ENCODE data around the gene SLC25A15.
"Not testable (repeated sequence)": the region's sequence is repeated elsewhere in the genome, so short reads cannot be mapped to it uniquely, and the experiment has no call there.

Gene SLC25A15

DNA sequence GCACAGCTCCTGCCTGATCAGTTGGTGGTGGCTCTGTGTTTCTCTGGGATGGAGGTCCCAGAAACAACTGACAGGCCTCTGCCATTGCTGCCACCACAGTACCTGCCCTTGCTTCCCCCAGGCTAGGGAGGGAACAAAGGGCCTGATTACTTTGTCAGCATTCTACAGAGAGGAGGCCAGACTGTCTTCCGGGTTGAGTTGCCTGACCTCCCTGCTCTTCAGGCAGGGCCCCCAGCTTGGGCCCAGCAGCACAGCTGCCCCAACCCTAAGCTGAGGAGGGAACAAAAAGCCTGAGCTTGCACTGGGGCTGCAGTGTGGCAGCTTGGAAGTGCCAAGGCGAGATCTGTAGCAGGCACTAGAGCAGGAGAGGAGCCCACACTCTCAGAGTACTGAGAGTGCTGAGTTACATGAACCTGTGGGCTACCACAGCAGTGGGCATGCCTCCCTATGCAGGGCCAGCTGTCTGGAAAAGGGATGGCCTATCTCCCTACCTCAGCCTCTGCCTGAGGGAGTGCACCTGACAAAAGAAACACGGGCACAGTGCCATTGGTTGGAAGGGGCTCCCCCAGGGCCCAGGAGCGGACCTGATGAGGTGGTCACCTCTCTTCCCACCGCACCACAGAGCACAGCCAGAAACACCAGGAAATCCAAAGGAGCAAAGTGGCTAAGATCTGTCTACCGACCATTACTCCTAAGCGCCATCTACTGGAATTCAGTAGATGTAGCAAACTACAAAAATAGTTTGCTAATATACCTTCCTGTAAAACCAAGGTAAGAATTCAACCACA is 24.4 kb downstream of the SLC25A15 start:
- DNase-seq (ENCODE audit: low spot score): no peak

DNA sequence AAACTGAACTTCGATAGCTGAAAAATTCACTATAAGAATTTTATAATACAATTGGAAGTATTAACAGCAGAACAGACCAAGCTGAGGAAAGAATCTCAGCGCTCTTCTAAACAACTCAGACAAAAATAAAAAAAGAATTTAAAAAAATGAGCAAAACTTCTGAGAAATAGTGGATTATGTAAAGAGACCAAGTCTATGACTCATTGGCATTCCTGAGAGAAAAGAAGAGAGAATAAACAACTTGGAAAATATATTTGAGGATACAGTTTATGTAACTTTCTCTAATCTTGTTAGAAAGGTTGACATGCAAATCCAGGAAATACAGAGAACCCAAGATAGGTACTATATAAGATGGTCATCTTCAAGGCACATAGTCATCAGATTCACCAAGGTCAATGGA is 25.4 kb downstream of the SLC25A15 start:
- no peak for DNase-seq (ENCODE audit: low spot score)

DNA sequence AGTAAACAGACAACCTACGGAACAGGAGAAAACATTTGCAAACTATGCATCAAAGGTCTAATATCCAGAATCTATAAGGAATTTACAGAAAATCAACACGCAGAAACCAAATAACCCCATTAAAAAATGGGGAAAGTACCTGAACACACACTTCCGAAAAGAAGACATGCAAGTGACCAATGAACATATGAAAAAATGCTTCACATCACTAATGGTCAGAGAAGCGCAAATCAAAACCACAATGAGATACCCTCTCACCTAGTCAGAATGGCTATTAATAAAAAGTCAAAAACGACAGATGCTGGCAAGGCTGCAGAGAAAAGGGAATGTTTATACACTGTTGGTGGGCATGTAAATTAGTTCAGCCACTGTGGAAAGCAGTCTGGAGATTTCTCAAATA is 29.5 kb downstream of the SLC25A15 start:
- no peak for DNase-seq (ENCODE audit: low spot score)

DNA sequence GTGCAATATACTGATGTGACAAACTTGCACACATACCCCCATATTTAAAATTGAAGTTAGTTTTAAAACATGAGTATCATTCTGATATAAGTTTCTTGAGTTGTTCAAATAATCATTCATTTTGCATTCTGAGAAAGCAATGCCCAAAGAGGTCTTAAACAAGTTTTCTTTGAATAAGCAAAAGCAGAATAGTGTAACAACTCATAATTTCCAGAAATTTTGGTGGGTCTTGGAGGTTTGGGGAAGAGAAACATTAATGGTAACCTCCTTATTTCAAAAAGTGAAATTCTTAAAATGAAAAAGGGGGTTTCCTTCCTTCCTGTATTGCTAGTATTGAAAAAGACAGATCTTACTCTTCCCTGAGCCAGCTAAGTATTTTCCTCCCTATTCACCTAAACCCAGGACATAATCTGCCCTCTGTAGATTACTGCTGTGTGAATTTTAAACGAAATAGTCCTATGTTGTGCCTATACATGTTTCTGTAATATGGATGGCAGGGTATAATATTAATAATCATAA is 30.4 kb downstream of the SLC25A15 start:
- DNase-seq (ENCODE audit: low spot score): no peak

DNA sequence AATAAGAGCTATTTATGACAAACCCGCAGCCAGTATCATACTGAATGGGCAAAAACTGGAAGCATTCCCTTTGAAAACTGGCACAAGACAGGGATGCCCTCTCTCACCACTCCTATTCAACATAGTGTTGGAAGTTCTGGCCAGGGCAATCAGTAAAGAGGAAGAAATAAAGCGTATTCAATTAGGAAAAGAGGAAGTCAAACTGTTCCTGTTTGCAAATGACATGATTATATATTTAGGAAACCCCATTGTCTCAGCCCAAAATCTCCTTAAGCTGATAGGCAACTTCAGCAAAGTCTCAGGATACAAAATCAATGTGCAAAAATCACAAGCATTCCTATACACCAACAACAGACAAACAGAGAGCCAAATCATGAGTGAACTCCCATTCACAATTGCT is 50.3 kb downstream of the SLC25A15 start:
- DNase-seq (ENCODE audit: low spot score): not testable (repeated sequence)

DNA sequence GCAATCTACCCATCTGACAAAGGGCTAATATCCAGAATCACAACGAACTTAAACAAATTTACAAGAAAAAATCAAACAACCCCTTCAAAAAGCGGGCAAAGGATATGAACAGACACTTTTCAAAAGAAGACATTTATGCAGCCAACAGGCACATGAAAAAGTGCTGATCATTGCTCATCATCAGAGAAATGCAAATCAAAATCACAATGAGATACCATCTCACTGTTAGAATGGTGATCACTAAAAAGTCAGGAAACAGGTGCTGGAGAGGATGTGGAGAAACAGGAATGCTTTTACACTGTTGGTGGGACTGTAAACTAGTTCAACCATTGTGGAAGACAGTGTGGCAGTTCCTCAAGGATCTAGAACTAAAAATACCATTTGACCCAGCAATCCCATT is 51.5 kb downstream of the SLC25A15 start:
- DNase-seq (ENCODE audit: low spot score): not testable (repeated sequence)

Measured in left forelimb (tissue), 1 donor.